ENCODE measurements around the gene FRMPD2.
"Not testable (repeated sequence)": the region's sequence is repeated elsewhere in the genome, so short reads cannot be mapped to it uniquely, and the experiment has no call there.

DNA sequence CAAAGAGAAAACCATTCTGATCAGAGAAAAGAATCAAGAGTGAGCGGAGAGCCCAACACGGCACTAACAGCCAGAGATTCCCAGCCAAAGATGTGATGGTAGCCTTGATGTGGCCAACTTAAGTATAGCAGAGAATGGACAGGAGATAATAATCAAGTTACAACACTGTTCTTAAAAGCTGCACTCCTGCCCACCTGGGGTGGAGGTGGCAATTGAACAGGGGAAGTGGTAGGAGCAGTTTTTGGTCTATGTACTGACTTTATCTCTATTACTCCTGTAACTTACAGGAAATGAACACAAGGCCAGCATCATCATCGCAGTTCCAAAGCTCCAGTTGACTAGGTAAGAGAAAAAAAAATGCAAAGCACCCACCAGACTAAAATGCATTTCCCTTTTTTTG, 164.2 kb downstream of the FRMPD2 start:
- TF ChIP-seq POLR2A, POLR2AphosphoS5, SPI1, TAF1, POU2F2 (IDR thresholded peaks at IDR 0.05; ENCODE audit: low read depth, low read length): not testable (repeated sequence)

Measured in GM12891 (cell line).